ENCODE data around the gene ADGRV1. TPM values are rescaled to one million over a fixed set of nuclear protein-coding genes. Genes with fewer than 3 reads are reported as not detected.
"Not testable (repeated sequence)": the region's sequence is repeated elsewhere in the genome, so short reads cannot be mapped to it uniquely, and the experiment has no call there.

ADGRV1 gene
- polyA plus RNA-seq, 3 donors = 0.18 to 0.33 TPM; not detected in 1

DNA sequence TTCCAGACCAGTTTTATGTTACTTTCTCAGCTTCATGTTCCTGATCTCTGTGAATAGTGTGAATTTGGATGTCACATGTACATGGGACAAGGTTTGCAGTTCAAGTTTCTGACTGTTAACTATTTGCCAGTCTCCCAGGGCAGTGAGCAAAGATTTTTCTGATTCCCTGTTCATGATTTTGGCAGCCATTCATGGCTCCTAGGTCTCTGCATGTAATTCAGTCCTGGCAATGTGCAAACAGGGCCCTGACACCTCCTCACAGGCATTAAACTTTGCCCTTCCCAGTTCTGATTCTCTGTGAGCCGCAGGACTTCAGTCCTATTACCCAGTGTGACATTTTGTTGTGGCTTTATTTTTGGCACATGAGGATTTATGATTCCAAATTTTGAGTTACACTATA is 474.8 kb downstream of the ADGRV1 start:
- no peak overlapping the region for H3K4me3 ChIP-seq (replicated peaks in 1 of 3; ENCODE audit: low read depth in 2 of 3, low read length in 3 of 3)
- Mint-ChIP-seq H3K36me3 (no peaks in the 10 kb centered on the region), H3K4me3 (no peak overlapping the region), H3K4me1 (no peaks in the 10 kb centered on the region), H3K27ac (no peak overlapping the region), H3K27me3 (ENCODE audit: low read depth in 3 of 3) (peaks cover 0 to 2% (median 0%) of the 10 kb centered on the region in 3 donors), H3K9me3 (peaks cover 0 to 1% (median 0%) of the 10 kb centered on the region in 7 donors)
- no peaks in the 10 kb centered on the region for H4K20me1 ChIP-seq (ENCODE audit: insufficient read depth, low read length)
- TF ChIP-seq, protein P1, sequence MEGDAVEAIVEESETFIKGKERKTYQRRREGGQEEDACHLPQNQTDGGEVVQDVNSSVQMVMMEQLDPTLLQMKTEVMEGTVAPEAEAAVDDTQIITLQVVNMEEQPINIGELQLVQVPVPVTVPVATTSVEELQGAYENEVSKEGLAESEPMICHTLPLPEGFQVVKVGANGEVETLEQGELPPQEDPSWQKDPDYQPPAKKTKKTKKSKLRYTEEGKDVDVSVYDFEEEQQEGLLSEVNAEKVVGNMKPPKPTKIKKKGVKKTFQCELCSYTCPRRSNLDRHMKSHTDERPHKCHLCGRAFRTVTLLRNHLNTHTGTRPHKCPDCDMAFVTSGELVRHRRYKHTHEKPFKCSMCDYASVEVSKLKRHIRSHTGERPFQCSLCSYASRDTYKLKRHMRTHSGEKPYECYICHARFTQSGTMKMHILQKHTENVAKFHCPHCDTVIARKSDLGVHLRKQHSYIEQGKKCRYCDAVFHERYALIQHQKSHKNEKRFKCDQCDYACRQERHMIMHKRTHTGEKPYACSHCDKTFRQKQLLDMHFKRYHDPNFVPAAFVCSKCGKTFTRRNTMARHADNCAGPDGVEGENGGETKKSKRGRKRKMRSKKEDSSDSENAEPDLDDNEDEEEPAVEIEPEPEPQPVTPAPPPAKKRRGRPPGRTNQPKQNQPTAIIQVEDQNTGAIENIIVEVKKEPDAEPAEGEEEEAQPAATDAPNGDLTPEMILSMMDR (IDR thresholded peaks at IDR 0.05) = no peak
- H3K9me3 ChIP-seq (replicated peaks in 1 of 2; ENCODE audit: control insufficient read depth in 1 of 2, insufficient read depth in 1 of 2, low read length in 2 of 2) = no peaks in the 10 kb centered on the region
- no peaks in the 10 kb centered on the region for H3K4me1 ChIP-seq (ENCODE audit: control insufficient read depth in 1 of 2, insufficient read depth in 2 of 2, low read length in 2 of 2)
- intact Hi-C loops (cut with micrococcal nuclease) = no loop called here
- WGBS (ENCODE audit: insufficient coverage) = no CpG with 5 or more reads among the region's 1 CpG
- DNase-seq = no peak
- no peaks in the 10 kb centered on the region for H3K36me3 ChIP-seq (replicated peaks in 1 of 2; ENCODE audit: control insufficient read depth in 1 of 2, insufficient read depth in 2 of 2, low read length in 2 of 2)
- no peak overlapping the region for H3K4me2 ChIP-seq (replicated peaks; ENCODE audit: extremely low read depth, low read length, poor library complexity, severe bottlenecking)
- no peak overlapping the region for H3K9ac ChIP-seq (ENCODE audit: insufficient read depth, low read length, poor library complexity, severe bottlenecking)
- H3K27me3 ChIP-seq (ENCODE audit: control insufficient read depth in 2 of 2, insufficient read depth in 2 of 2, low read length in 2 of 2) = no peaks in the 10 kb centered on the region
- H2AFZ ChIP-seq (ENCODE audit: insufficient read depth, low read depth, low read length, poor library complexity, severe bottlenecking) = no peak overlapping the region
- H3K79me2 ChIP-seq (ENCODE audit: insufficient read depth, low read length) = no peaks in the 10 kb centered on the region
- H3K27ac ChIP-seq (ENCODE audit: low read depth in 1 of 2, low read length in 2 of 2) = no peak overlapping the region

DNA sequence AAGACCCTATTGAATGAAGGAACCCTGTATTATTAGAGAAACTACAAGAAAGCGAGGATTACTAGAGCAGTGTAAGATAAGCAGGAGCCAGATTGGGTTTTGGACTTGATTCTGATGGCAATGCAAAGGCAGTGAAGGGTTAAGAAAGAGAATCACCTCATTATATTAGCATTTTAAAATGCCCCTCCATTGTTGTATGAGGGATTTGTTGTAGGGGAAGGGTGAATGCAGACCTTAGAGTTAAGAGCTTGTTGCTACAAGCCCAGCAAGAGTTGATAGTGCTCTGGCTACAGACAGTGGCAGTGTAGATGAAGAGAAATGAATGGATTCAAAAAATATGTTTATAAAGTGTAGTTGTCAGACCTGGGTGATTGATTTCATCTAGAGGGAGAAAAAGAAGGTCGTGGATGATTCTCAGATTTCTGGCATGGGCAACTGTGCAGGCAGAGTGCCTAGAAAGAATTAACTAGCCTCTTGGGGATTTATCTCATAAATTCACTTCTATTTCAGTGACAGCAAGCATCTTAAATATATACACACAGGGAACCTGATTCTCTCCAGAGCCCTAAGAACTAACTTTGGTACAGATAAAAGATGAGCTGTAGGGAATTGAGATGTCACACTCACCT is 479.7 kb downstream of the ADGRV1 start:
- no peaks in the 10 kb centered on the region for H4K20me1 ChIP-seq (ENCODE audit: insufficient read depth, low read length)
- no peaks in the 10 kb centered on the region for H3K27me3 Mint-ChIP-seq (ENCODE audit: low read depth in 3 of 3)
- H3K4me2 ChIP-seq (replicated peaks; ENCODE audit: extremely low read depth, low read length, poor library complexity, severe bottlenecking) = no peak overlapping the region
- no peak overlapping the region for H3K4me3 Mint-ChIP-seq
- intact Hi-C loops (cut with micrococcal nuclease) = no loop called here
- H3K9me3 ChIP-seq (replicated peaks in 1 of 2; ENCODE audit: control insufficient read depth in 1 of 2, insufficient read depth in 1 of 2, low read length in 2 of 2) = no peaks in the 10 kb centered on the region
- H3K4me1 ChIP-seq (ENCODE audit: control insufficient read depth in 1 of 2, insufficient read depth in 2 of 2, low read length in 2 of 2) = peaks cover 0 to 5% of the 10 kb centered on the region in 2 donors
- TF ChIP-seq, protein P1 (IDR thresholded peaks at IDR 0.05) = no peak
- H3K27ac Mint-ChIP-seq = no peak overlapping the region
- H3K36me3 ChIP-seq (replicated peaks in 1 of 2; ENCODE audit: control insufficient read depth in 1 of 2, insufficient read depth in 2 of 2, low read length in 2 of 2) = no peaks in the 10 kb centered on the region
- WGBS (ENCODE audit: insufficient coverage) = no CpG with 5 or more reads among the region's 2 CpGs
- H3K79me2 ChIP-seq (ENCODE audit: insufficient read depth, low read length) = no peaks in the 10 kb centered on the region
- peaks cover 0 to 6% (median 0%) of the 10 kb centered on the region in 7 donors for H3K9me3 Mint-ChIP-seq
- H3K4me1 Mint-ChIP-seq = peaks cover 12% of the 10 kb centered on the region
- H3K36me3 Mint-ChIP-seq = no peaks in the 10 kb centered on the region
- H3K27ac ChIP-seq (ENCODE audit: low read depth in 1 of 2, low read length in 2 of 2) = no peak overlapping the region
- no peaks in the 10 kb centered on the region for H3K27me3 ChIP-seq (ENCODE audit: control insufficient read depth in 2 of 2, insufficient read depth in 2 of 2, low read length in 2 of 2)
- no peak overlapping the region for H3K9ac ChIP-seq (ENCODE audit: insufficient read depth, low read length, poor library complexity, severe bottlenecking)
- H3K4me3 ChIP-seq (replicated peaks in 1 of 3; ENCODE audit: low read depth in 2 of 3, low read length in 3 of 3) = no peak overlapping the region
- DNase-seq = no peak
- no peak overlapping the region for H2AFZ ChIP-seq (ENCODE audit: insufficient read depth, low read depth, low read length, poor library complexity, severe bottlenecking)

DNA sequence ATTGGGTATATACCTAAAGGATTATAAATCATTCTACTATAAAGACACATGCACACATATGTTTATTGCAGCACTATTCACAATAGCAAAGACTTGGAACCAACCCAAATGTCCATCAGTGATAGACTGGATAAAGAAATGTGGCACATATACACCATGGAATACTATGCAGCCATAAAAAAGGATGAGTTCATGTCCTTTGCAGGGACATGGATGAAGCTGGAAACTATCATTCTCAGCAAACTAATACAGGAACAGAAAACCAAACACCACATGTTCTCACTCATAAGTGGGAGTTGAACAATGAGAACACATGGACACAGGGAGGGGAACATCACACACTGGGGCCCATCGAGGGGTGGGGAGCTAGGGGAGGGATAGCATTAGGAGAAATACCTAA is 482.5 kb downstream of the ADGRV1 start:
- intact Hi-C loops (cut with micrococcal nuclease) = not testable (repeated sequence)
- H3K4me1 Mint-ChIP-seq = peaks cover 12% of the 10 kb centered on the region

More for the DNA sequence above, 482.5 kb downstream of the ADGRV1 start:
- not testable (repeated sequence) for H3K36me3 ChIP-seq (replicated peaks in 1 of 2; ENCODE audit: control insufficient read depth in 1 of 2, insufficient read depth in 2 of 2, low read length in 2 of 2); H3K79me2 ChIP-seq (ENCODE audit: insufficient read depth, low read length); H3K4me3 ChIP-seq (replicated peaks in 1 of 3; ENCODE audit: low read depth in 2 of 3, low read length in 3 of 3); H3K27me3 ChIP-seq (ENCODE audit: control insufficient read depth in 2 of 2, insufficient read depth in 2 of 2, low read length in 2 of 2); H3K9ac ChIP-seq (ENCODE audit: insufficient read depth, low read length, poor library complexity, severe bottlenecking); H3K27ac ChIP-seq (ENCODE audit: low read depth in 1 of 2, low read length in 2 of 2); H3K27me3 Mint-ChIP-seq (ENCODE audit: low read depth in 3 of 3); DNase-seq; H3K4me1 ChIP-seq (ENCODE audit: control insufficient read depth in 1 of 2, insufficient read depth in 2 of 2, low read length in 2 of 2); H3K4me2 ChIP-seq (replicated peaks; ENCODE audit: extremely low read depth, low read length, poor library complexity, severe bottlenecking); H3K27ac Mint-ChIP-seq; H3K36me3 Mint-ChIP-seq; H3K9me3 Mint-ChIP-seq; H3K9me3 ChIP-seq (replicated peaks in 1 of 2; ENCODE audit: control insufficient read depth in 1 of 2, insufficient read depth in 1 of 2, low read length in 2 of 2); H4K20me1 ChIP-seq (ENCODE audit: insufficient read depth, low read length); H2AFZ ChIP-seq (ENCODE audit: insufficient read depth, low read depth, low read length, poor library complexity, severe bottlenecking); H3K4me3 Mint-ChIP-seq
- no CpG with 5 or more reads among the region's 1 CpG for WGBS (ENCODE audit: insufficient coverage)

All from CD14-positive monocyte (primary cell).